HFFc6 (cell line): Measurements from ENCODE around the gene SNX11. TPM values are rescaled to one million over a fixed set of nuclear protein-coding genes. Genes with fewer than 3 reads are reported as not detected.

Experiments used
- DNase-seq: peaks from one replicate; pipeline ENCODE4 v3.0.0-alpha.2; 2018
- H3K27ac Mint-ChIP-seq: 2 replicates; pipeline ENCODE4 v1.8.0; 2020; ENCODE audit warnings: mild to moderate bottlenecking, mixed read lengths
- H3K27me3 Mint-ChIP-seq: 2 replicates; pipeline ENCODE4 v1.8.0; 2021; ENCODE audit warnings: mild to moderate bottlenecking, moderate library complexity, mixed read lengths; ENCODE audit not compliant: insufficient read depth
- H3K36me3 Mint-ChIP-seq: 2 replicates; pipeline ENCODE4 v1.8.0; 2021; ENCODE audit warnings: low read depth, mixed read lengths
- H3K4me1 Mint-ChIP-seq: 2 replicates; pipeline ENCODE4 v1.8.0; 2020; ENCODE audit warnings: low read depth, mixed read lengths
- H3K4me3 Mint-ChIP-seq: 2 replicates; pipeline ENCODE4 v1.8.0; 2020; ENCODE audit warnings: mild to moderate bottlenecking, moderate library complexity, mixed read lengths
- H3K9me3 Mint-ChIP-seq: 2 replicates; pipeline ENCODE4 v1.8.0; 2020; ENCODE audit warnings: mild to moderate bottlenecking, mixed read lengths
- CTCF ChIP-seq: fragments of 200-600 bp; sonication (generic); IDR thresholded peaks from 2 replicates; pipeline ENCODE4 v1.5.0; 2021; ENCODE audit warnings: antibody characterized with exemption, mild to moderate bottlenecking
- total RNA-seq, 6 experiments: library from RNA; stranded (reverse); fragmentation: NEBNext Ultra II Directional; extraction: Animal tissue kit (Norgen Biotek cat#: 25700); gene quantifications; 2 replicates in 1 of 6; 3 replicates in 5 of 6; pipeline ENCODE4 v1.2.3, GENCODE V29; 2021

SNX11 gene
- total RNA-seq, 6 experiments from 2014 or later = 16.5 to 21.9 (median 19.6) TPM

DNA sequence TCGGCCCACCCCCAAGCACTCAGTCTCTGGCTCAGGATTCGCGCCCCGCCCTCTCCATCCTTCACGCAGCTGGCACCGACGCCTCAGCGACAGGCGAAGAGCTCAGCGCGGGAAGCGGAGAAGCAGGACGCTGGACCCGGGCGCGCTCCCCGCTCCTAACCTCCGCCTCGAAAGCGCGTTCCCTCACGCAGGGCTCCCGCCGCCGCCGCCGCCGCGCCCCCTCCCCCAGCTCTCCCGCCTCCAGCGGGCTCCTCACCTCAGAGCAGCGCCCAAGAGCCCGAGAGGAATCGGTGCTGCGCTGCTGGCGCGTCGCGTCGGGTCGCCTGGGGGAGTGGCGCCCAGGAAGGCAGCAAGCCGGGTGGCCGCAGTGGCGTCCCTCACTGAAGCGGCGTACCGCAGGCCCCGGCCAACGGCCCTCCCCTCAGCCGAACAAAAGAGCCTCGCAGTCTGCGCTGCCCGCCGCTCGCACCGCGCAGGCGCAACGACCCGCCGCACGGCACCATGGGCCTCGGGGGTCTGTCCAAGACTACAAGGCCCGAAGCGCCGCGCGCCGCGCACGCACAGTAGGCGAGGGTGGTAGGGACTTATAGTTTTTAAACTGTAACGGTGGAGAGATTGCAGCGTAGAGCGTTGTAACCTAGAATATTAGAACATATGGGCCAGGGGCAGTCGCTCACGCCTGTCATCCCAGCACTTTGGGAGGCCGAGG is 6.4 kb upstream of the SNX11 start, which contains the start of gene CBX1:
TSS of gene CBX1 (minus strand) at position 467 of the 709 bp plus-strand sequence. CDS start 24,474 bp downstream, outside the sequence.
- Mint-ChIP-seq H3K36me3 (peaks cover 5% of the 10 kb centered on the region), H3K27me3 (no peaks in the 10 kb centered on the region; the same call in 1 of the 2 replicates), H3K4me1 (peaks cover 18% of the 10 kb centered on the region), H3K27ac (peak within 1 kb of the TSS; percentile 83), H3K4me3 (peak within 1 kb of the TSS; percentile 88), H3K9me3 (peaks cover 8% of the 10 kb centered on the region)
- DNase-seq = peak; percentile 89
- no peak for TF ChIP-seq CTCF

DNA sequence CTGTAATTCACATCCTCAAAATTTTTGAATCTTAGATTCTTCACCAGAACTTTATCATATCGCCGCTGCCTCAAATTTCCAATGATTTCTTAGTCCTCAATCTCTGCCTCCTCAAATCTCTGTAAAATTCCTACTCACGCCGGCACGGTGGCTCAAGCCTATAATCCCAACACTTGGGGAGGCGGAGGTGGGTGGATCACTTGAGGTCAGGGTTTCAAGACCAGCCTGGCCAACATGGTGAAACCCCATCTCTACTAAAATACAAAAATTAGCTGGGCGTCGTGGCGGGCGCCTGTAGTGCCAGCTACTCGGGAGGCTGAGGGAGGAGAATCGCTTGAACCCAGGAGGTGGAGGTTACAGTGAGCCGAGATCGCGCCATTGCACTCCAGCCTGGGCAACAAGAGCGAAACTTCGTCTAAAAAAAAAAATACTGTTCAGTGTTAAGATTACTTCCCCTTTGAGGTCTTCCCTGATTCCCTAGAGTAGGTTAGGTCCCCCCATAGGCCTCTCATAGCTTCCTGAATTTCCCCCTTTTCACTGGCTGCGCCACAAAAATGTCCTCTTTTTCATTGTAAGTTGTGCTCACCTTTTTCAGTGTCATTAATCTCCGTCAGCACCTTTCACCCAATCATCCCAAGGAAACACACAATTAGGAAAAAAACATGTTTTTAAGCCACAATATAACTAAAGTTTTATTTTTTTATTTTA is 5.4 kb upstream of the SNX11 start:
- DNase-seq = no peak
- H3K9me3 Mint-ChIP-seq = peaks cover 8% of the 10 kb centered on the region
- TF ChIP-seq CTCF = no peak
- peaks cover 5% of the 10 kb centered on the region for H3K36me3 Mint-ChIP-seq
- peak overlapping the region; percentile 45; the same call in 1 of the 2 replicates for H3K27ac Mint-ChIP-seq
- H3K4me3 Mint-ChIP-seq = peak overlapping the region; percentile 88
- no peaks in the 10 kb centered on the region; the same call in 1 of the 2 replicates for H3K27me3 Mint-ChIP-seq
- peaks cover 23% of the 10 kb centered on the region for H3K4me1 Mint-ChIP-seq

DNA sequence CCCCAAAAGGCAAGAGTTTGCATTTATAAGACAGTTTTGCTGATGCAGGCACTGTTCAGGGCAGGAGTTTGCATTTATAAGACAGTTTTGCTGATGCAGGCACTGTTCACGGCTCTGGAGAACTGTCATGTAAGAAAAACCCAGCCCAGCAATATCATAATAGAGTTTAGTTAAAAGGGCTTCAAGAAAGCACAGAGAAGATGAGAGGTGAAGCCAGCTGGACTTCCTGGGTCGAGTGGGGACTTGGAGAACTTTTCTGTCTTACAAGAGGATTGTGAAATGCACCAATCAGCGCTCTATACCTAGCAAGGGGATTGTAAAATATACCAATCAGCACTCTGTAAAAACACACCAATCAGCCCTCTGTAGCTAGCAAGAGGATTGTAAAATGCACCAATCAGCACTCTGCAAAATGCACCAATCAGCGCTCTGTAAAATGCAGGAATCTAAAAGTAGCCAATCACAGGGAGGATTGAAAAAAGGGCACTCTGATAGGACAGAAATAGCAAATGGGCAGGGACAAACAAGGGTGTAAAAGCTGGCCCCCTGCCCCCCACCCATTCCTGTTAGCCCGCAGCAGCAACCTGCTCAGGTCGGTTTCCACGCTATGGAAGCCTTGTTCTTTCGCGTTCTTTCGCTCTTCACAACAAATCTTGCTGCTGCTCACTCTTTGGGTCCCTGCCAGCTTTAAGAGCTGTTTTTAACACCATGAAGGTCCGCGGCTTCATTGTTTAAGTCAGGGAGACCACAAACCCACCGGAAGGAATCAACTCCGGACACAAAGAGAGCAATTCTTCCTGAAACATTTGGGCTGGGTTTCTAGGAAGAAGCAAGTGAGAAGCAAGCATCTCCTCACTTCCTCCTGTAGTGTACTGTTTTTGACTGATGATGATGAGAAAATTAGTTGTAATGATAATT is 4.5 kb upstream of the SNX11 start:
- H3K27me3 Mint-ChIP-seq = no peaks in the 10 kb centered on the region; the same call in none of the 2 replicates
- H3K4me3 Mint-ChIP-seq = no peak overlapping the region
- no peak for TF ChIP-seq CTCF
- peaks cover 8% of the 10 kb centered on the region for H3K9me3 Mint-ChIP-seq
- no peak for DNase-seq
- peaks cover 18% of the 10 kb centered on the region for H3K4me1 Mint-ChIP-seq
- H3K36me3 Mint-ChIP-seq = peaks cover 5% of the 10 kb centered on the region
- no peak overlapping the region for H3K27ac Mint-ChIP-seq

DNA sequence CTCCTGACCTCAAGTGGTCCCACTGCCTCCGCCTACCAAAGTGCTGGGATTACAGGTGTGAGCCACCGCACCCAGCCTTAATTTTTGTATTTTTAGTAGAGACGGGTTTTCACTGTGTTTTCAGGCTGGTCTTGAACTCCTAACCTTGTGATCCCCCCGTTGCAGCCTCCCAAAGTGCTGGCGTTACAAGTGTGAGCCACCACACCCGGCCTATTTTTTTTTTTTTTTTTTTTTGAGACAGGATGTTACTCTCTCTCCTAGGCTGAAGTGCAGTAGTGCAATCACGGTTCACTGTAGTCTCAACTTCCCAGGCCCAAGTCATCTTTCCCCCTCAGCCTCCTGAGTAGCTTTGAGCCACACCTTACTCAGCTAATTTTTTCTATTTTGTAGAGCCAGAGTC is 3.1 kb upstream of the SNX11 start:
- TF ChIP-seq CTCF = no peak
- peaks cover 5% of the 10 kb centered on the region for H3K36me3 Mint-ChIP-seq
- H3K27ac Mint-ChIP-seq = no peak overlapping the region
- peaks cover 20% of the 10 kb centered on the region for H3K4me1 Mint-ChIP-seq
- no peaks in the 10 kb centered on the region; the same call in none of the 2 replicates for H3K27me3 Mint-ChIP-seq
- no peak for DNase-seq
- H3K4me3 Mint-ChIP-seq = no peak overlapping the region
- H3K9me3 Mint-ChIP-seq = peaks cover 8% of the 10 kb centered on the region

GRCh38 chr17:48106802-48107136 is 797 bp upstream of the SNX11 start:
- Mint-ChIP-seq H3K4me1 (peaks cover 28% of the 10 kb centered on the region), H3K27ac (peak overlapping the region; percentile 91), H3K9me3 (peaks cover 8% of the 10 kb centered on the region), H3K4me3 (peak overlapping the region; percentile 94), H3K36me3 (peaks cover 1% of the 10 kb centered on the region; the same call in 1 of the 2 replicates), H3K27me3 (no peaks in the 10 kb centered on the region; the same call in 1 of the 2 replicates)
- no peak for TF ChIP-seq CTCF
- no peak for DNase-seq
